GM19240 (cell line): Measurements from ENCODE around the gene ZNF624.

ENCODE experiments used
- DNase-seq: peaks from one replicate; pipeline ENCODE4 v3.0.0; 2011; ENCODE audit warnings: low spot score; ENCODE audit not compliant: insufficient read length

Gene ZNF624

GRCh38 chr17:16593356-16594102, 60.1 kb downstream of the ZNF624 start:
- DNase-seq = no peak

- peak; percentile 87 for DNase-seq
Measured at GRCh38 chr17:16589097-16589969, 64.3 kb downstream of the ZNF624 start.

GRCh38 chr17:16585796-16586195, 67.9 kb downstream of the ZNF624 start:
- DNase-seq = no peak

GRCh38 chr17:16584273-16584995, 69.2 kb downstream of the ZNF624 start:
- peak; percentile 4 for DNase-seq

- no peak for DNase-seq
Measured at GRCh38 chr17:16583781-16584180, 69.9 kb downstream of the ZNF624 start.

GRCh38 chr17:16573466-16573865, 80.2 kb downstream of the ZNF624 start:
- no peak for DNase-seq
